Activated T-helper 9 cell treated with anti-CD3 and anti-CD28 coated beads, Interleukin-2, amount 50 U/mL, for 16 hours (primary cell): ENCODE data around the gene PKP4.
"Not testable (repeated sequence)": the region's sequence is repeated elsewhere in the genome, so short reads cannot be mapped to it uniquely, and the experiment has no call there.

Experiments
- DNase-seq: peaks from one replicate; pipeline ENCODE4 v3.0.0-alpha.2; 2020; ENCODE audit warnings: low read depth

PKP4 gene, protein sequence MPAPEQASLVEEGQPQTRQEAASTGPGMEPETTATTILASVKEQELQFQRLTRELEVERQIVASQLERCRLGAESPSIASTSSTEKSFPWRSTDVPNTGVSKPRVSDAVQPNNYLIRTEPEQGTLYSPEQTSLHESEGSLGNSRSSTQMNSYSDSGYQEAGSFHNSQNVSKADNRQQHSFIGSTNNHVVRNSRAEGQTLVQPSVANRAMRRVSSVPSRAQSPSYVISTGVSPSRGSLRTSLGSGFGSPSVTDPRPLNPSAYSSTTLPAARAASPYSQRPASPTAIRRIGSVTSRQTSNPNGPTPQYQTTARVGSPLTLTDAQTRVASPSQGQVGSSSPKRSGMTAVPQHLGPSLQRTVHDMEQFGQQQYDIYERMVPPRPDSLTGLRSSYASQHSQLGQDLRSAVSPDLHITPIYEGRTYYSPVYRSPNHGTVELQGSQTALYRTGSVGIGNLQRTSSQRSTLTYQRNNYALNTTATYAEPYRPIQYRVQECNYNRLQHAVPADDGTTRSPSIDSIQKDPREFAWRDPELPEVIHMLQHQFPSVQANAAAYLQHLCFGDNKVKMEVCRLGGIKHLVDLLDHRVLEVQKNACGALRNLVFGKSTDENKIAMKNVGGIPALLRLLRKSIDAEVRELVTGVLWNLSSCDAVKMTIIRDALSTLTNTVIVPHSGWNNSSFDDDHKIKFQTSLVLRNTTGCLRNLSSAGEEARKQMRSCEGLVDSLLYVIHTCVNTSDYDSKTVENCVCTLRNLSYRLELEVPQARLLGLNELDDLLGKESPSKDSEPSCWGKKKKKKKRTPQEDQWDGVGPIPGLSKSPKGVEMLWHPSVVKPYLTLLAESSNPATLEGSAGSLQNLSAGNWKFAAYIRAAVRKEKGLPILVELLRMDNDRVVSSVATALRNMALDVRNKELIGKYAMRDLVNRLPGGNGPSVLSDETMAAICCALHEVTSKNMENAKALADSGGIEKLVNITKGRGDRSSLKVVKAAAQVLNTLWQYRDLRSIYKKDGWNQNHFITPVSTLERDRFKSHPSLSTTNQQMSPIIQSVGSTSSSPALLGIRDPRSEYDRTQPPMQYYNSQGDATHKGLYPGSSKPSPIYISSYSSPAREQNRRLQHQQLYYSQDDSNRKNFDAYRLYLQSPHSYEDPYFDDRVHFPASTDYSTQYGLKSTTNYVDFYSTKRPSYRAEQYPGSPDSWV

DNA sequence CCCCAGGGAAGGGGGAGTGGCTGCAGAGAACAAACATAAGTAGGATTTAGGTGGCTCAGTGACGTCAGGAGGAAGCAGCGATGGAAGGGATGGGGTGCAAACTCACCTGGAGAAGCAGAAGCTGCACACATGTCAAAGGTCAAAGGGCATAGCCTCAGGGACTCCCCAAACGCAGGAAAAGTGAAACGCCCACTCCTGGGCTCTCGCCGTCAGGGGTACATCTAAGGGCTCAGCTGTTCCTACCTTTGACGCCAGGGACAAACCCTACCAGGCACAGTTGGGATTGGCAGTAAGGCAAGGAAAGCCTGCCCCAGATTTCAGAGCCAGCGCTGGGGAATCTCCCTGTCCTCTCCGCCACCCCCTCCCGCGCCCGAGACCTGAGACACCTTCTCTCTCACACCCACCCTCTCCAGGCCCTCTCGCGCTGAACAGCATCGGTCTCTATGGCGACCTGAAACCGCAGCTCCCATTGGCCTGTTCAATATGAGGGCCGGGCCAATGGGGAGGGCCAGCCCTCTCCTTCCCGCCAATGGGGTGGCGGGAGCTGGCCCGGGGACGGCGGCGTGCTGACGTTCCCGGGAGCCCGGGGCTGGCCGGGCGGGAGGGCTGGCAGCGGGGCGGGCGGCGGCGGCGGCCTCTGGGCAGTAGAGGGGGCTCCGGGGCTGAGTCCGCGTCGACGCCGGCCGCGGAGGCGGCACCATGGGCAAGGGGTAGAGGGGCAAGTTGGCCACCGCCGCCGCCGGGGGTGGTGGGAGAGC is at the start of gene PKP4, which contains the start of gene CCDC148:
Gene PKP4, plus strand, starts transcription at position 644 of the 758 bp plus-strand sequence. CDS start 76,233 bp downstream, outside the sequence.
Gene CCDC148, minus strand, starts transcription at position 445 of the 758 bp plus-strand sequence. Its CDS starts 314 bp downstream, at position 131.
- DNase-seq: peak; percentile 84

DNA sequence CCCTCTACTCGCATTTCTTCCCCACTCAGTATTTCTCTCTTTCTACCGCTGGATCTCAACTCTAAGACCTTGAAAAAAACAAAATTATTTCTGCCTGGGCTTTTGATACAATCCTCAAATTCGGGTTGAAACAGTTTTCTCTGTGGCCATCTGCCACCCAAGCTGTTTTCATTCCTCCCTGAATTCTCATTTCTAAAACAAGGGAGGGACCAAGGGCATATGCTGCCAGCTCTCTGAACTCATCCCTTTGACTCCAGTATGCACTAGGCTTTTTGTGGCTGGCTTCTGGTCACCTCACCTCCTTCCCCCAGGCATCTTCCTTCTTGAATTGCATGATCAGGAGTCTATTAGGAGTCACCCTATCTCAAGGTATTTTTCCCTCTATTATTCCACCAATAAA is 49.7 kb upstream of the PKP4 start:
- no peak for DNase-seq

DNA sequence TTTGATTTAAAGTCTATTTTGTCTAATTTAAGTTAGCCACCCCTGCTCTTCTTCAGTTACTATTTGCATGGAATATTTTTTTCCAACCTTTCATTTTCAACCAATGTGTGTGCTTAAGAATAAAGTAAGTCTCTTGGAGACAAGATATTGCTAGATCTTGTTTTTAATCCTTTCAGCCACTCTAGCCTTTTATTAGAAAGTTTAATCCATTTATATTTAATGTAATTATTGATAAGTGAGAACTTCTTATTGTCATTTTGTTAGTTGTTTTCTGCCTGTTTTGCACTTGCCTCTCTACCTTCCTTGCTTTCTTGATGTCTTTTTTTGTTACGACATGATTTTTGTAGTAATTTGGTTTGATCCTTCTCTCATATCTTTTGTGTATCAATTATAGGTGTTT is 46.6 kb upstream of the PKP4 start:
- DNase-seq: no peak

DNA sequence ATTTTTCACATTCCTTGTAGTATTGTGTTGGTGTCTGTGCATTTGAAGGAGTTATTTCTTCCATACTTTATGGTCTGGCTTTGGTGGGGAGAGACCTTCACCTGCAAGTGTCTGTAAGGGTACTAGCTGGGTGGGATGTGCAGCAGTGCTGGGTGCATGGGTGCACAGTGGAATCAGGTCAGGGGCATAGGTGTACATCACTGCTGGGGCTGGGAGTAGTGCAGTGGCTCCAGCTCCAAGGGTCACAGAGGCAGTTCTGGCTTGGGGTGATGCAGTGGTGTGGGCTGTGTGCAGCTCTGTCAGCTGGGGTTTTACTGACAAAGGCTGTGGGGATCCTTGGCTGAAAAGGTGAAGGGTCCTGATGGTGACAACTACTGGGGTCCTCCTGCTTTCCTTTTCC is 45.0 kb upstream of the PKP4 start:
- no peak for DNase-seq

DNA sequence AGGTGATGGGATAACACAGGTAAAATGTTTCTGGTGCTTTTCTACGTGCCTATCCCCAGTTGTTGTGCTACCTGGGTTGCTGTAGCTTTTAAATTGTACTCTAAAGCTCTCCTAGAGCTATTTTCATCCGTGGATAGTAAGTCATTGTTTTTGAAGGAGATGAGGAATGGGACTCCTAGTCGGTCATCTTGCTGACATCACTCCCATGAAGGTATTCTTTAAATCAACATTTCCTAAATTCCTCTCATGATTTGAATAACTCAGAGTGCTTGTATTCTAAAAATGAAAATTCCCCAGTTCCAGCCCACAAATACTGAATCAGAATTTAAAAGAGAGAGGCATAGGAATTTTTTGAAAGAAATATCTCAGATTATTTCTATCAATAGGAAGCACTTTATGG is 44.5 kb upstream of the PKP4 start:
- no peak for DNase-seq

DNA sequence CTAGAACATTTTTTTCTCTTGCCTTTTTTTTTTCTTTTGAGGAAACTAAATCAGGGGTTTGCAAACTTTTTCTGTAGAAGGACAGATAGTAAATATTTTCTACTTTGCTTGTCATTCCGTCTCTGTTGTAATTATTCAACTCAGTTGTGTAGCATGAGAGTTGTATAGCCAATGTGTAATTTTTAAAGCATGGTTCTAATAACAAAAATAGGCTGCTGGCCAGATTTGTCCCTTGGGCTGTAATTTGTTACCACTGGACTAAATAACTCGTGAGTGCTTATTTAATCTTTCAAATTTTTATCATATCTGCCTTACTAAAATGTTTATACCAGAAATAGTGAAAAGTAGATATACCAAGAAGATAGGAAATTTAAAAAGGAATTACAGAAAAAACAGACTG is 43.2 kb upstream of the PKP4 start:
- no peak for DNase-seq

DNA sequence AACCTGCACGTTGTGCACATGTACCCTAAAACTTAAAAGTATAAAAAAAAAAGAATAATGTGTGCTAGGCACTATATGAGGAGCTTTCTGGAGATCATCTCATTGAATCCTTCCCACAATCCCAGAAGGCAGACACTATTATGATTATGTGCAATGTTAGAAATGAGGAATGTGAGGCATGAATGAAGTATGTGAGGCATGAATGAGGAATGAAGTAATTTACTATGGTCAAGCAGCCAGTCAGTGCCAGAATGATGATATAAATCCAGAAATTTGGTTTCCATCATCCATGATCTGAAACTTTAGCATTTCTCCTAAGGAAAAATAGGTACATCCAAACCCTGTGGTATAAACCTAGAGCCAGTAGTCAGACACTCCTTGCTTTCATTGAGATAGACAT is 42.2 kb upstream of the PKP4 start:
- no peak for DNase-seq

DNA sequence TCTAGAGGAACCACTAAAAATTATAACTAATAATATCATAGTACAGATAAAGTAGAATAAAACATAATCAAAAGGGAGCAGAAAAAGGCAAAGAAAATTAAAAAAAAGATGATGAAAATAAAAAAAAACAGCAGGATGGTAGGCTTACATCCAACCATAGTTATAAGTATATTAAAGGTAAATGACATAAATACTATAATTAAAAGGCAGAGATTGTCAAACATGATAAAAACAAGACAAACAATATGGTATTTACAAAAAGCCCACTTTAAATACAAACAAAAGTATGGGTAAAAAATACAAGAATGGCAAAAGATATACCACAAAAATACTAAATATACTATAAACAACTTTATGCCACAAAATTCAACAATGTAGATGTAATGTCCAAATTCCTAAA is 24.6 kb upstream of the PKP4 start:
- no peak for DNase-seq

DNA sequence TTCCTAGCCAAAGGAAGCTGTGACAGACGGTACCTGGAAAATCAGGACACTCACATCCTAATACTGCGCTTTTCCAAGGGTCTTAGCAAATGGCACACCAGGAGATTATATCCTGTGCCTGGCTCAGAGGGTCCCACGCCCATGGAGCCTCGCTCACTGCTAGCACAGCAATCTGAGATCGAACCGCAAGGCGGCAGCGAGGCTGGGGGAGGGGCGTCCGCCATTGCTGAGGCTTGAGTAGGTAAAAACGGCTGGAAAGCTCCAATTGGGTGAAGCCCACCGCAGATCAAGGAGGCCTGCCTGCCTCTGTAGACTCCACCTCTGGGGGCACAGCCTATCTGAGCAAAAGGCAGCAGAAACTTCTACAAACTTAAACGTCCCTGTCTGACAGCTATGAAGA is 23.0 kb upstream of the PKP4 start:
- not testable (repeated sequence) for DNase-seq

DNA sequence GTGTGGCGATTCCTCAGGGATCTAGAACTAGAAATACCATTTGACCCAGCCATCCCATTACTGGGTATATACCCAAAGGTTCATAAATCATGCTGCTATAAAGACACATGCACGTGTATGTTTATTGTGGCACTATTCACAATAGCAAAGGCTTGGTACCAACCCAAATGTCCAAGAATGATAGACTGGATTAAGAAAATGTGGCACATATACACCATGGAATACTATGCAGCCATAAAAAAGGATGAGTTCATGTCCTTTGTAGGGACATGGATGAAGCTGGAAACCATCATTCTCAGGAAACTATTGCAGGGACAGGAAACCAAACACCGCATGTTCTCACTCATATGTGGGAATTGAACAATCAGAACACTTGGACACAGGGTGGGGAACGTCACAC is 17.7 kb upstream of the PKP4 start:
- DNase-seq: not testable (repeated sequence)

DNA sequence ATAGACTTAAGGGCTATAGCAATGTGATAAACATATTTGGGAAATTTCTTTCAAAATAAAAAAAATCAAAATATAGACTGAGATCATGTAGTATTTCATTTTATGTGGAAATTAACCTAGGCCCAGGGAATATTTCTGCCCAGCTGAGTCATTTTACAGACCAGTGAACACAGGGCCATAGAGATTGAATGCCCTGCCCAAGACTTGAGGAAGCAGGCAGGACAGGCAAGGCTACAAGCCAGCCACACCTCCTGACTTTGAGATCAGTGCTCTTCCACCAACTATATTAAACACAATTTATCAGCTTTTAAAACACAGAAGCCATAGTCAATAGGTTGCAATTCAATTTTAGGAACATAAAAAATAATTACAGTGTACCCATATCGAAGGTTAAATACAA is 13.1 kb upstream of the PKP4 start:
- no peak for DNase-seq

DNA sequence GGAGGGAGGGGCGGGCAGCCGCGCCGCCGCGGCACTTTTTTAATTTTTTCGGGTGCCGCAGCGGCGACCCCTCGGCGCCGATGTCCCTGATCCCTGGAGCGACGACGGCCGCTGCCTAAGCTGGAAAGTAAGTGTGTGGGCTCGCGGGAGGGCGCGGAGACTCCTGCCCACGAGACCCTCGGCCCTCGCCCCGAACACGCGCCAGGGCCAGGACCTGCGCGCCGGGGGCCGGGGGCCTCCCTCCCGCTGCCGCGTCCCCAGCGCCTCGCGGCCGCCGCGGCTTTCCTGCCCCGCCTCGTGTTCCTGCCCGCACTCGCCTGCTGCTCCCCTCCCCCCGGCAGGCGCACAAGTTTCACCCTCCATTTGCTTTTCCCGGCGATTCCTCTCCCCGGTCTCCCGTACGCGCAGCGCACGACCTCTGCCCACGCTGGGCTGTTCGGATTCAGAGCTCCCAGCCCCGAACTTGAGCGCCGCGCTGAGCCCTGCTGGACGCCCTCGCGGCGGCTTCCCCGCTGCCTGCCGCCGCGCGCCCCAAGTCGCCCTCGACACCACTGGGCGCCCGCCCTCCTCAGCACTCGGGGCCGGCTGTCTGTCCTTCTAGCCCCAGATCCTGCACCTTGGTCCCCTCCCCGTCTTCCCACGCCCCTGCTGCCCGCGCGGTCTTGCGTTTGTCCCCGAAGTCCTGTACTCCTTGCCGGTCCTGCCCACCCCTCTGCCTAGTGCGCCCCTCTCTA is 507 bp downstream of the PKP4 start:
- peak; percentile 33 for DNase-seq

DNA sequence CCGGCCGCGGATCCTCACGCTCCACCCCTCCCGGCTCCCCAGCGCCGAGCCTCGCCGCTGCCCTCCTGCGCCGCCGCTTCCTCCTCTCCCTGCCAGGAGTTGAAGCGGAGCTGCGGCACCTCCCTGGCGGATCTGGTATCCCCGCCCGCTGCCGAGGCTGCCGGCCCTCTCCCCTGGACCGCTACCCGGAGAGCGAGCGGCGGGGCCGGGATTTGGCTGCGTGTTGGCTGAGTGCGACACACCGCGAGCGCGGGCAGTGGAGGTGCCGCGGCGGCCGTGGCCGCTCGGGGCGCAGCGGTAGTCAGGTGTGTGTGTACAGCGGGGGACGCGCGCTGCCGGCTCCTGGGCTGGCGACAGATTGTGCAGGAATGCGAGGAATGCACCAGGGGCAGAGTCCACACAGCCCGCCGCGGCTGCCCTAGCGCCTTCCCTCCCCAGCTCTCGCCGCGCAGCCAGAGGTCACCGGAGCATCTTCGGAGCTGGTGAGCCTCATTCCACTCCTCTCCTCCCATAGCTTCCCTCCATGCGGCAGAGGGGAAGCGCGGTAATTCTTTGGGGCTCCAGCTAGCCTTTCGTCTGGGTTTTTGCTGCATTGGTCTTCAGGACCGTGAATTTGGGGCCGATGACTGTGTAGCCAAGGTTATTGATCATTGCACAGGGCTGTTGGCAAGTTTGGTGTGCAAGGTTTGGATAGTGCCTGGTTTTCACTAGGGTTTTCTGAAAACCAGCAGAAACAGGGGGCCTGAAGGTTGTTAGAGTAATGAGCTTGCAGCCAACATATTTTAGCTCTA is 1.3 kb downstream of the PKP4 start:
- peak; percentile 48 for DNase-seq

DNA sequence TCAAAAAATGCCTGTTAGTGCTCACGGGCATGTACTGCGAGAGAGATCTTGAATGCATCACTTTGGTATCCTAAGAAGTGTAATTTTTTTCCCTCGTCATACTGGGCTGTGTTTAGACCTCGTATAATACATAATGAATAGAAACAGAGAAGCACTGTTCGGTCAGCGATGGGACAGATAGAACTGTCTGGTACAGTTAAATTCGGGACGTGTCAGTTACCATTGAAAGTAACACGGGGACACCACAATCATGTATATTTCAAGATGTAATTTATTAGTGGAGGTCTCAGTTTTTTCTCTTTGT is 1.8 kb downstream of the PKP4 start:
- DNase-seq: no peak

DNA sequence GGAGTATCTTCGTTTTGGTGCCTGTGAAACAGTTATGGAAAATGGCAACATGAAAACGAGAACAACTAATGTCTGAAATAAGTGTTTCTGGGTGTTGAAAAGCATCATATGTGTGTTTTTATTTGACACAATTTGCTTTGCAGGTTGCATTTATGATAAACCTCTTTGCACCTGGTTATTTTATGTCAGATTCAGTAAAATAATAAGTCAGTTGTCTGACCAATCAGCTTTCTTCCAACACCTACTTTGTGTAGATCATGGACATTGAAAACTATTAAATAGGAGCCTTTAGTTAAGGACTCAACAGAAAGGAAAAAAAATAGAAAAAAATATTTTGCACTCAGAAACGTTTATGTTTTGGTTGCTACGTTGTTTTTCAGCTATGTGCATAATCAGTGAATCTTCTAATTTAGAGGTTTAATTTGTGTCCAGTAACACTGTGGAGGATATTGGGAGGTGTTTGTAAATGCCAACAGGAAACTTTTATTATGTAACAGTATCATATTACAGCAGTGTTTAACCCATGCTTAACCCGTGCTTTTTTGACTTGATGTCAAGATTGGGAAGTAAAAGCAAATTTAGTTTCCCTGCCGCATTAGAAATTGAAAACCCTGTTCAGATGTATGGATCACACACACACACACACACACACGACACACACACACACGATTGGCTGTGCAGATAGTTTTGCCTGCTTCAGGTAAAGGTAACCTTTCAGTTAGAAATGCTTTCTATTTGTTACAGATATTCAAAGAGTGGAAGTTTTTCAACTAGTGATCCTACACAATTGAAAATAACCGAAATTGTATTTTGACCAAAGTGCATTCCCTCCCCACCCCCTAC is 2.6 kb downstream of the PKP4 start:
- no peak for DNase-seq

DNA sequence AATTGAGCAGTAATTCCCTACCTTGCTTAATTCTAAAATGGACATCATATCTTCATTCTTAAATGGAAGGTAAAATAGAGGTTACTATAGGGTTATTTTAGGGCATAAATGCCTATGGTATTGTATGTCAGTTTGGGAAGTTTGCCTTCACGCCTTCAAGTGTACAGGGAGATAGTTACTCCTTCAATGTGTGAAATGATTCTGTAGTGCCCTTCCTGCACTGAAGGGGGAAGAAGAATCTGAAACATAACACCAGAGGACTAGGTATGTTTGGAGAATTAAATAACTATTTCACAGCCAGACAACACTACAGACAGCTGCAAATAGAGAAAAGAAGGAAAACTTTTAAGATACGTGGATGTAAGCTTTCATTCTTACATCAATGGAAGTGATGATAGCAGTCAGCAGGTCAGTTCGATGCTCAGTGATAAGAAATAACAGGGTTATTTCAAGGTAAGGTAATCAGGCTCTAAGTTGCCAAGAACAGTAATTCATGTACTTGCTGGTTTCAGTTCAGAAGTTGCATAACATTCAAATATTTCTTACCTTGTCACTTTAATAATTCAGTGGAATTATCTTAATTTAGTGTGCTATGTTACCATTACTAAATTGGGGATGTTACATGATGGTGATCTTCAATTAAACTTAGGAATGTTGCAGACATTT is 4.0 kb downstream of the PKP4 start:
- no peak for DNase-seq

DNA sequence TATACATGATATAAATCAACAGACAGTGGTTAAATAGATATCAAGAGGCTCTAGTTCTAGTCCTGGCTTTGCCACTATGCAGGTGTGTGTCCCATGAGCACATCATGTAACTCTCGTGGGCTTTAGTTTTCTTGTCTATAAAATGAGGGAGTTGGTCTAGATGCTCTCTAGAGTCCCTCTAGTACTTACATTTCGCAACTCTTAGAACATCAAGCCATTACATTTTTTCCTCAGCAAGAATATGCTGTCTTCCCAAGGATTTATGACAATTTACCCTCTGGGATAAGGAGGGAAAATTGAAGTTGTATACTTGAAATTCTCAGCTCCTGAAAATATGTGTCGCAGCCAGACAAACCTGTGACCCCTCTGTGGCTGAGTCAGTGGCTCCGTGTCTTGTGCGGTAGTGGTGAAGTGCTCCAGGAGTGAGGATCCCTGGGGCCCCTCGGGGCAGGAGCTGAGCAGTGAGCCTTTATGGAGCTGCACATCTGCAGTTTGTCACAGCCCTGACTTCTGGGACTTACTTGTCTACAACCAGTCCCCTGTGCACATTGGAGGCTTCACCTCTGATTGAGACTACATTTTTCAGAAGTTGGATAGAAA is 6.8 kb downstream of the PKP4 start:
- DNase-seq: no peak
